Tibial nerve (tissue), 4 donors: ENCODE results near the gene PCDHGB4.
A peak's percentile ranks its signal among the peaks of the same experiment; 100 is the strongest.

Experiments
- EP300 ChIP-seq, 2 donors: sonication (generic); formaldehyde crosslinking; IDR thresholded peaks; one replicate each; pipeline ENCODE4 v1.6.1; 2017; ENCODE audit warnings: antibody characterized with exemption in 2 of 2, mild to moderate bottlenecking in 1 of 2
- TF ChIP-seq, protein P1 (sequence below), 5 experiments: fragments of 200-600 bp in 3 of 5; fragments of 450-650 bp in 2 of 5; sonication (generic) in 3 of 5; IDR thresholded peaks; one replicate each; pipeline ENCODE4 v1.5.1; 2016 to 2019; ENCODE audit warnings: antibody characterized with exemption in 5 of 5, mild to moderate bottlenecking in 3 of 5, moderate library complexity in 2 of 5

GRCh38 chr5:141369994-141370848, 17.3 kb upstream of the PCDHGB4 start, which contains the start of gene PCDHGB3:
- TF ChIP-seq EP300 (IDR thresholded peaks at IDR 0.05) = no peak
- TF ChIP-seq, protein P1, sequence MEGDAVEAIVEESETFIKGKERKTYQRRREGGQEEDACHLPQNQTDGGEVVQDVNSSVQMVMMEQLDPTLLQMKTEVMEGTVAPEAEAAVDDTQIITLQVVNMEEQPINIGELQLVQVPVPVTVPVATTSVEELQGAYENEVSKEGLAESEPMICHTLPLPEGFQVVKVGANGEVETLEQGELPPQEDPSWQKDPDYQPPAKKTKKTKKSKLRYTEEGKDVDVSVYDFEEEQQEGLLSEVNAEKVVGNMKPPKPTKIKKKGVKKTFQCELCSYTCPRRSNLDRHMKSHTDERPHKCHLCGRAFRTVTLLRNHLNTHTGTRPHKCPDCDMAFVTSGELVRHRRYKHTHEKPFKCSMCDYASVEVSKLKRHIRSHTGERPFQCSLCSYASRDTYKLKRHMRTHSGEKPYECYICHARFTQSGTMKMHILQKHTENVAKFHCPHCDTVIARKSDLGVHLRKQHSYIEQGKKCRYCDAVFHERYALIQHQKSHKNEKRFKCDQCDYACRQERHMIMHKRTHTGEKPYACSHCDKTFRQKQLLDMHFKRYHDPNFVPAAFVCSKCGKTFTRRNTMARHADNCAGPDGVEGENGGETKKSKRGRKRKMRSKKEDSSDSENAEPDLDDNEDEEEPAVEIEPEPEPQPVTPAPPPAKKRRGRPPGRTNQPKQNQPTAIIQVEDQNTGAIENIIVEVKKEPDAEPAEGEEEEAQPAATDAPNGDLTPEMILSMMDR (IDR thresholded peaks at IDR 0.05) = peak in 2 of 5 experiments; percentile 13 to 15
